SK-N-SH treated with all-trans-retinoic acid at 6 μM for 48 hours (cell line): ENCODE results near the gene IFT122.

ENCODE experiments used
- ATAC-seq: fragments of 200-7000 bp; cut with Tn5 transposase; 3 replicates; pipeline ENCODE4 v1.9.1; 2020; ENCODE audit warnings: mild to moderate bottlenecking, moderate library complexity
- ARNTL ChIP-seq: fragments of 450-650 bp; formaldehyde crosslinking; IDR thresholded peaks from 2 replicates; pipeline ENCODE4 v1.5.0; 2020; ENCODE audit warnings: low read depth, mild to moderate bottlenecking, moderate library complexity, borderline replicate concordance
- BACH2 ChIP-seq: fragments of 250-450 bp; sonication (Bioruptor Pico); IDR thresholded peaks from 2 replicates; pipeline ENCODE4 v1.9.0; 2021; ENCODE audit warnings: mild to moderate bottlenecking, borderline replicate concordance
- CREB5 ChIP-seq: fragments of 250-450 bp; sonication (Bioruptor Pico); IDR thresholded peaks from 2 replicates; pipeline ENCODE4 v1.5.1; 2020; ENCODE audit warnings: low read depth, mild to moderate bottlenecking, moderate library complexity
- CSDC2 ChIP-seq: fragments of 250-450 bp; sonication (Bioruptor Pico); IDR thresholded peaks from 2 replicates; pipeline ENCODE4 v1.5.0; 2020; ENCODE audit warnings: mild to moderate bottlenecking, moderate library complexity
- ESRRG ChIP-seq: fragments of 250-450 bp; sonication (Bioruptor Pico); IDR thresholded peaks from 2 replicates; pipeline ENCODE4 v1.6.1; 2021; ENCODE audit warnings: mild to moderate bottlenecking
- GLIS3 ChIP-seq: fragments of 250-450 bp; sonication (Bioruptor Pico); IDR thresholded peaks from 2 replicates; pipeline ENCODE4 v1.5.0; 2020; ENCODE audit warnings: mild to moderate bottlenecking, moderate library complexity
- ISL1 ChIP-seq: fragments of 250-450 bp; sonication (Bioruptor Pico); IDR thresholded peaks from 2 replicates; pipeline ENCODE4 v2.1.2; 2022; ENCODE audit warnings: mild to moderate bottlenecking, moderate library complexity
- OSR1 ChIP-seq: fragments of 250-450 bp; sonication (Bioruptor Pico); IDR thresholded peaks from 2 replicates; pipeline ENCODE4 v1.8.0; 2022; ENCODE audit warnings: moderate library complexity, mild to moderate bottlenecking, inconsistent platforms
- PATZ1 ChIP-seq: fragments of 250-450 bp; sonication (Bioruptor Pico); IDR thresholded peaks from 2 replicates; pipeline ENCODE4 v1.8.0; 2020; ENCODE audit warnings: mild to moderate bottlenecking, moderate library complexity, borderline replicate concordance
- PPARA ChIP-seq: fragments of 250-450 bp; sonication (Bioruptor Pico); IDR thresholded peaks from 2 replicates; pipeline ENCODE4 v1.5.0; 2020; ENCODE audit warnings: mild to moderate bottlenecking, borderline replicate concordance
- RARB ChIP-seq: fragments of 250-450 bp; sonication (Bioruptor Pico); IDR thresholded peaks from 2 replicates; pipeline ENCODE4 v1.8.0; 2021; ENCODE audit warnings: mild to moderate bottlenecking, moderate library complexity
- SNAI2 ChIP-seq: fragments of 250-450 bp; sonication (Bioruptor Pico); IDR thresholded peaks from 2 replicates; pipeline ENCODE4 v1.5.0; 2020; ENCODE audit warnings: mild to moderate bottlenecking, moderate library complexity
- TCF4 ChIP-seq: fragments of 250-450 bp; sonication (Bioruptor Pico); IDR thresholded peaks from 2 replicates; pipeline ENCODE4 v1.8.0; 2021; ENCODE audit warnings: mild to moderate bottlenecking, moderate library complexity, borderline replicate concordance
- TOX ChIP-seq: fragments of 250-450 bp; sonication (Bioruptor Pico); IDR thresholded peaks from 2 replicates; pipeline ENCODE4 v1.8.0; 2021; ENCODE audit warnings: mild to moderate bottlenecking, moderate library complexity, borderline replicate concordance
- TSHZ2 ChIP-seq: fragments of 250-450 bp; sonication (Bioruptor Pico); IDR thresholded peaks from 2 replicates; pipeline ENCODE4 v1.5.0; 2020; ENCODE audit warnings: mild to moderate bottlenecking, moderate library complexity
- ZC3H10 ChIP-seq: fragments of 250-450 bp; sonication (Bioruptor Pico); IDR thresholded peaks from 2 replicates; pipeline ENCODE4 v1.5.1; 2021; ENCODE audit warnings: mild to moderate bottlenecking, moderate library complexity
- ZFP3 ChIP-seq: fragments of 250-450 bp; sonication (Bioruptor Pico); IDR thresholded peaks from 2 replicates; pipeline ENCODE4 v1.5.0; 2020; ENCODE audit warnings: mild to moderate bottlenecking, moderate library complexity
- ZFP30 ChIP-seq: fragments of 450-650 bp; formaldehyde crosslinking; IDR thresholded peaks from 2 replicates; pipeline ENCODE4 v1.5.0; 2022; ENCODE audit warnings: mild to moderate bottlenecking, moderate library complexity
- ZNF565 ChIP-seq: fragments of 450-650 bp; formaldehyde crosslinking; conservative IDR thresholded peaks from 2 replicates; pipeline ENCODE4 v1.5.0; 2020; ENCODE audit warnings: low read depth, mild to moderate bottlenecking, moderate library complexity
- ZNF70 ChIP-seq: fragments of 450-650 bp; formaldehyde crosslinking; IDR thresholded peaks from 2 replicates; pipeline ENCODE4 v1.5.0; 2020; ENCODE audit warnings: mild to moderate bottlenecking, moderate library complexity
- ZNF8 ChIP-seq: fragments of 450-650 bp; formaldehyde crosslinking; IDR thresholded peaks from 2 replicates; pipeline ENCODE4 v1.5.0; 2020; ENCODE audit warnings: mild to moderate bottlenecking, moderate library complexity
- TF ChIP-seq, protein P1 (sequence below): fragments of 250-450 bp; sonication (Bioruptor Pico); IDR thresholded peaks from 2 replicates; pipeline ENCODE4 v1.8.0; 2021; ENCODE audit warnings: low read depth, mild to moderate bottlenecking, moderate library complexity, borderline replicate concordance
- TF ChIP-seq, protein P2 (sequence below): fragments of 250-450 bp; sonication (Bioruptor Pico); IDR thresholded peaks from 2 replicates; pipeline ENCODE4 v1.5.1; 2021; ENCODE audit warnings: mild to moderate bottlenecking, moderate library complexity

Gene IFT122

DNA sequence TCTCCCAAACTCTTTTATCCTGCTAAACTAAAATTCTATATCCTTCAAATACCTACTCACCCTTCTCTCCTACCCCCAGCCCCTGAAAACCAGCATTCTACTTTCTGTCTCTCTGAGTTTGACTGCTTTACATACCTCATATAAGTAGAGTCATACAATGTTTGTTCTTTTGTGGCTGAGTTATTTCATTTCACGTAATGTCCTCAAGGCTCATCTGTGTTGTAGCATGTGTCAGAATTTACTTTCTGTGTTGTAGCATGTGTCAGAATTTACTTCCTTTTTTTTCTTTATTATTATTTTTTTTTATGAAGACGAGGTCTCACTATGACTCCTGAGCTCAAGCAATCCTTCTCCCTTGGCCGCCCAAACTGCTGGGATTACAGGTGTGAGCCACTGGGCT lies 20.1 kb downstream of the IFT122 start:
- no peak for TF ChIP-seq ZNF565 (CRISPR knock-in tag)
- no peak for TF ChIP-seq ZFP30 (CRISPR knock-in tag)
- TF ChIP-seq GLIS3 = no peak
- TF ChIP-seq ZFP3 (CRISPR knock-in tag) = no peak
- no peak for TF ChIP-seq TSHZ2 (CRISPR knock-in tag)
- no peak for TF ChIP-seq SNAI2 (CRISPR knock-in tag)
- TF ChIP-seq ARNTL = no peak
- no peak for TF ChIP-seq ZC3H10 (CRISPR knock-in tag)
- no peak for TF ChIP-seq CSDC2 (CRISPR knock-in tag)
- TF ChIP-seq TCF4 = no peak
- TF ChIP-seq ESRRG (CRISPR knock-in tag) = no peak
- no peak for TF ChIP-seq OSR1
- TF ChIP-seq ZNF8 (CRISPR knock-in tag) = no peak
- TF ChIP-seq, protein P1, sequence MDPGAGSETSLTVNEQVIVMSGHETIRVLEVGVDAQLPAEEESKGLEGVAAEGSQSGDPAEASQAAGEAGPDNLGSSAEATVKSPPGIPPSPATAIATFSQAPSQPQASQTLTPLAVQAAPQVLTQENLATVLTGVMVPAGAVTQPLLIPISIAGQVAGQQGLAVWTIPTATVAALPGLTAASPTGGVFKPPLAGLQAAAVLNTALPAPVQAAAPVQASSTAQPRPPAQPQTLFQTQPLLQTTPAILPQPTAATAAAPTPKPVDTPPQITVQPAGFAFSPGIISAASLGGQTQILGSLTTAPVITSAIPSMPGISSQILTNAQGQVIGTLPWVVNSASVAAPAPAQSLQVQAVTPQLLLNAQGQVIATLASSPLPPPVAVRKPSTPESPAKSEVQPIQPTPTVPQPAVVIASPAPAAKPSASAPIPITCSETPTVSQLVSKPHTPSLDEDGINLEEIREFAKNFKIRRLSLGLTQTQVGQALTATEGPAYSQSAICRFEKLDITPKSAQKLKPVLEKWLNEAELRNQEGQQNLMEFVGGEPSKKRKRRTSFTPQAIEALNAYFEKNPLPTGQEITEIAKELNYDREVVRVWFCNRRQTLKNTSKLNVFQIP = no peak
- TF ChIP-seq PATZ1 = no peak
- TF ChIP-seq CREB5 = no peak
- TF ChIP-seq, protein P2, sequence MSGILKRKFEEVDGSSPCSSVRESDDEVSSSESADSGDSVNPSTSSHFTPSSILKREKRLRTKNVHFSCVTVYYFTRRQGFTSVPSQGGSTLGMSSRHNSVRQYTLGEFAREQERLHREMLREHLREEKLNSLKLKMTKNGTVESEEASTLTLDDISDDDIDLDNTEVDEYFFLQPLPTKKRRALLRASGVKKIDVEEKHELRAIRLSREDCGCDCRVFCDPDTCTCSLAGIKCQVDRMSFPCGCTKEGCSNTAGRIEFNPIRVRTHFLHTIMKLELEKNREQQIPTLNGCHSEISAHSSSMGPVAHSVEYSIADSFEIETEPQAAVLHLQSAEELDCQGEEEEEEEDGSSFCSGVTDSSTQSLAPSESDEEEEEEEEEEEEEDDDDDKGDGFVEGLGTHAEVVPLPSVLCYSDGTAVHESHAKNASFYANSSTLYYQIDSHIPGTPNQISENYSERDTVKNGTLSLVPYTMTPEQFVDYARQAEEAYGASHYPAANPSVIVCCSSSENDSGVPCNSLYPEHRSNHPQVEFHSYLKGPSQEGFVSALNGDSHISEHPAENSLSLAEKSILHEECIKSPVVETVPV (CRISPR knock-in tag) = no peak
- no peak for TF ChIP-seq PPARA (CRISPR knock-in tag)
- TF ChIP-seq TOX (CRISPR knock-in tag) = no peak
- no peak for ATAC-seq

GRCh38 chr3:129460572-129460971 lies 20.5 kb downstream of the IFT122 start:
- no peak for ATAC-seq
- TF ChIP-seq ZNF70 (CRISPR knock-in tag) = no peak
- TF ChIP-seq TOX (CRISPR knock-in tag) = no peak
- no peak for TF ChIP-seq ESRRG (CRISPR knock-in tag)
- no peak for TF ChIP-seq ARNTL
- TF ChIP-seq PATZ1 = no peak
- TF ChIP-seq TSHZ2 (CRISPR knock-in tag) = no peak
- TF ChIP-seq PPARA (CRISPR knock-in tag) = no peak
- TF ChIP-seq RARB = no peak
- no peak for TF ChIP-seq ISL1 (CRISPR knock-in tag)
- TF ChIP-seq, protein P2 (CRISPR knock-in tag) = no peak
- TF ChIP-seq ZNF8 (CRISPR knock-in tag) = no peak
- TF ChIP-seq ZNF565 (CRISPR knock-in tag) = no peak
- TF ChIP-seq BACH2 (CRISPR knock-in tag) = no peak
